Muscle layer of colon (tissue), 2 donors: ENCODE results near the gene ROGDI.
A peak's percentile ranks its signal among the peaks of the same experiment; 100 is the strongest.

Experiments
- H3K27ac ChIP-seq: one replicate; pipeline ENCODE4 v1.7.0; 2013; ENCODE audit warnings: low read depth, mild to moderate bottlenecking, low read length, moderate library complexity
- H3K27me3 ChIP-seq, 2 donors: one replicate each; pipeline ENCODE4 v1.7.0; 2013; ENCODE audit warnings: low read length in 2 of 2, mild to moderate bottlenecking in 2 of 2; ENCODE audit not compliant: insufficient read depth in 2 of 2, control insufficient read depth in 1 of 2
- H3K36me3 ChIP-seq: one replicate; pipeline ENCODE4 v1.7.0; 2013; ENCODE audit warnings: mild to moderate bottlenecking, low read length; ENCODE audit not compliant: insufficient read depth
- H3K4me1 ChIP-seq: one replicate; pipeline ENCODE4 v1.7.0; 2013; ENCODE audit warnings: mild to moderate bottlenecking, low read length; ENCODE audit not compliant: insufficient read depth
- H3K4me3 ChIP-seq, 2 donors: one replicate each; pipeline ENCODE4 v1.7.0; 2013; ENCODE audit warnings: low read length in 2 of 2, low read depth in 1 of 2, mild to moderate bottlenecking in 1 of 2, moderate library complexity in 1 of 2
- H3K9ac ChIP-seq: one replicate; pipeline ENCODE4 v1.7.0; 2013; ENCODE audit warnings: low read length
- H3K9me3 ChIP-seq: one replicate; pipeline ENCODE4 v1.7.0; 2013; ENCODE audit warnings: mild to moderate bottlenecking, low read length
- donor health status: abdominal sarcoma.
- donor health status: Adenocarcinoma of cecum.

The ROGDI gene

GRCh38 chr16:4772351-4772750 lies 30.1 kb downstream of the ROGDI start:
- H3K27me3 ChIP-seq, result no peaks in the 10 kb centered on the region

GRCh38 chr16:4771646-4772045 lies 30.8 kb downstream of the ROGDI start:
- Histone ChIP-seq H3K4me3 (no peak overlapping the region), H3K27me3 (no peaks in the 10 kb centered on the region), H3K27ac (no peak overlapping the region), H3K4me1 (peaks cover 12% of the 10 kb centered on the region), H3K9ac (no peak overlapping the region), H3K36me3 (no peaks in the 10 kb centered on the region), H3K9me3 (no peaks in the 10 kb centered on the region)

More at GRCh38 chr16:4772351-4772750, 30.1 kb downstream of the ROGDI start:
- Histone ChIP-seq H3K36me3 (no peaks in the 10 kb centered on the region), H3K27ac (no peak overlapping the region), H3K4me3 (no peak overlapping the region), H3K9ac (no peak overlapping the region), H3K9me3 (no peaks in the 10 kb centered on the region), H3K4me1 (peaks cover 12% of the 10 kb centered on the region)

- peak overlapping the region; percentile 61 to 74 for H3K4me3 ChIP-seq
- peak overlapping the region; percentile 77 for H3K27ac ChIP-seq
- no peak overlapping the region for H3K9ac ChIP-seq
- peaks cover 29% of the 10 kb centered on the region for H3K4me1 ChIP-seq
- H3K27me3 ChIP-seq, result no peaks in the 10 kb centered on the region
- H3K9me3 ChIP-seq, result no peaks in the 10 kb centered on the region
- H3K36me3 ChIP-seq, result peaks cover 5% of the 10 kb centered on the region
These were observed 33.2 kb downstream of the ROGDI start for GRCh38 chr16:4769306-4769638.

GRCh38 chr16:4768549-4769305 lies 33.7 kb downstream of the ROGDI start:
- Histone ChIP-seq H3K36me3 (peaks cover 10% of the 10 kb centered on the region), H3K27ac (peak overlapping the region; percentile 92), H3K9me3 (no peaks in the 10 kb centered on the region), H3K4me3 (peak overlapping the region; percentile 61 to 74), H3K4me1 (peaks cover 29% of the 10 kb centered on the region), H3K9ac (peak overlapping the region; percentile 69), H3K27me3 (no peaks in the 10 kb centered on the region)

- H3K27ac ChIP-seq, result peak overlapping the region; percentile 92
- peaks cover 29% of the 10 kb centered on the region for H3K4me1 ChIP-seq
- H3K36me3 ChIP-seq, result peaks cover 17% of the 10 kb centered on the region
- no peaks in the 10 kb centered on the region for H3K27me3 ChIP-seq
- no peaks in the 10 kb centered on the region for H3K9me3 ChIP-seq
- H3K4me3 ChIP-seq, result peak overlapping the region; percentile 24 to 74
- peak overlapping the region; percentile 69 for H3K9ac ChIP-seq
These were observed 34.4 kb downstream of the ROGDI start for GRCh38 chr16:4767872-4768548.

- Histone ChIP-seq H3K4me3 (peak within 1 kb of the TSS; percentile 74 to 78), H3K36me3 (peaks cover 22% of the 10 kb centered on the region), H3K9ac (peak within 1 kb of the TSS; percentile 58), H3K27ac (peak within 1 kb of the TSS; percentile 92), H3K4me1 (peaks cover 29% of the 10 kb centered on the region), H3K9me3 (no peaks in the 10 kb centered on the region), H3K27me3 (no peaks in the 10 kb centered on the region)
These were observed 35.4 kb downstream of the ROGDI start, which contains the start of gene ZNF500 for GRCh38 chr16:4766875-4767628. ZNF500 (minus strand) TSS chr16:4767162; CDS start chr16:4765978, 1,184 bp downstream.

- Histone ChIP-seq H3K9me3 (no peaks in the 10 kb centered on the region), H3K36me3 (peaks cover 31% of the 10 kb centered on the region), H3K4me1 (peaks cover 29% of the 10 kb centered on the region), H3K9ac (peak overlapping the region; percentile 58), H3K4me3 (peak overlapping the region; percentile 68 to 78), H3K27ac (no peak overlapping the region), H3K27me3 (no peaks in the 10 kb centered on the region)
These were observed 36.6 kb downstream of the ROGDI start for GRCh38 chr16:4765511-4766474.

- Histone ChIP-seq H3K4me1 (peaks cover 25% of the 10 kb centered on the region), H3K9me3 (no peaks in the 10 kb centered on the region), H3K9ac (no peak overlapping the region), H3K36me3 (peaks cover 51% of the 10 kb centered on the region), H3K4me3 (no peak overlapping the region), H3K27me3 (no peaks in the 10 kb centered on the region), H3K27ac (no peak overlapping the region)
These were observed 38.6 kb downstream of the ROGDI start for GRCh38 chr16:4763791-4764190.

GRCh38 chr16:4762205-4762604 lies 40.2 kb downstream of the ROGDI start:
- Histone ChIP-seq H3K27ac (no peak overlapping the region), H3K27me3 (no peaks in the 10 kb centered on the region), H3K36me3 (peaks cover 61% of the 10 kb centered on the region), H3K9ac (no peak overlapping the region), H3K4me3 (no peak overlapping the region), H3K9me3 (no peaks in the 10 kb centered on the region), H3K4me1 (peaks cover 17% of the 10 kb centered on the region)

- H3K27ac ChIP-seq, result no peak overlapping the region
These were observed 42.1 kb downstream of the ROGDI start for GRCh38 chr16:4760221-4760910.

More at GRCh38 chr16:4760221-4760910, 42.1 kb downstream of the ROGDI start:
- peaks cover 4% of the 10 kb centered on the region for H3K9me3 ChIP-seq
- H3K4me1 ChIP-seq, result peaks cover 6% of the 10 kb centered on the region
- no peak overlapping the region for H3K4me3 ChIP-seq
- peaks cover 68% of the 10 kb centered on the region for H3K36me3 ChIP-seq
- no peaks in the 10 kb centered on the region for H3K27me3 ChIP-seq
- no peak overlapping the region for H3K9ac ChIP-seq
